OCI-LY3 (cell line): Measurements from ENCODE around the gene UBAC2.

Experiments
- H2AFZ ChIP-seq: fragments of 200-600, 300-600 bp; shearing (Covaris generic); 2 replicates; pipeline ENCODE4 v1.6.0; 2014; ENCODE audit warnings: antibody characterized with exemption, low read depth, low read length
- H3K27ac ChIP-seq: fragments of 200-600, 300-600 bp; sonication (generic); 2 replicates; pipeline ENCODE4 v1.5.1; 2014; ENCODE audit warnings: mild to moderate bottlenecking, low read length, moderate library complexity, mixed read lengths
- H3K27me3 ChIP-seq: fragments of 200-600, 300-600 bp; sonication (generic); 2 replicates; pipeline ENCODE4 v1.6.1; 2014; ENCODE audit warnings: low read depth, low read length, mixed read lengths
- H3K36me3 ChIP-seq: fragments of 200-600, 300-600 bp; sonication (generic); replicated peaks from 2 replicates; pipeline ENCODE3; 2014; ENCODE audit warnings: low read depth, low read length, mixed read lengths
- H3K4me1 ChIP-seq: fragments of 300-600, 200-600 bp; sonication (generic); 2 replicates; pipeline ENCODE4 v1.6.1; 2014; ENCODE audit warnings: low read length, mixed read lengths
- H3K4me2 ChIP-seq: fragments of 200-600, 300-600 bp; sonication (generic); 2 replicates; pipeline ENCODE4 v1.6.1; 2014; ENCODE audit warnings: low read length, mixed read lengths
- H3K4me3 ChIP-seq: fragments of 300-600, 200-600 bp; sonication (generic); 2 replicates; pipeline ENCODE4 v1.5.1; 2014; ENCODE audit warnings: antibody characterized with exemption, mild to moderate bottlenecking, low read length, moderate library complexity
- H3K79me2 ChIP-seq: fragments of 300-600, 200-600 bp; shearing (Covaris generic); 2 replicates; pipeline ENCODE4 v1.6.1; 2014; ENCODE audit warnings: mild to moderate bottlenecking, low read length, mixed read lengths
- H3K9ac ChIP-seq: fragments of 300-600, 200-600 bp; shearing (Covaris generic); 2 replicates; pipeline ENCODE4 v1.6.0; 2014; ENCODE audit warnings: mild to moderate bottlenecking, low read length, moderate library complexity
- H3K9me3 ChIP-seq: fragments of 200-600, 300-600 bp; shearing (Covaris generic); 2 replicates; pipeline ENCODE4 v1.6.1; 2014; ENCODE audit warnings: low read length, mixed read lengths; ENCODE audit not compliant: insufficient read depth
- H4K20me1 ChIP-seq: fragments of 200-600, 300-600 bp; sonication (generic); 2 replicates; pipeline ENCODE4 v1.6.1; 2016; ENCODE audit warnings: low read length, mixed read lengths; ENCODE audit not compliant: insufficient read depth
- EZH2phosphoT487 ChIP-seq: fragments of 200-600 bp; shearing (Covaris generic); IDR thresholded peaks from 2 replicates; pipeline ENCODE4 v1.6.1; 2018; ENCODE audit warnings: antibody characterized with exemption, mixed run types, low read depth
- TF ChIP-seq, protein P1 (sequence below): fragments of 200-600, 300-600 bp; sonication (generic); IDR thresholded peaks from 2 replicates; pipeline ENCODE4 v1.5.1; 2014; ENCODE audit warnings: antibody characterized with exemption, low read length, low read depth

The UBAC2 gene

DNA sequence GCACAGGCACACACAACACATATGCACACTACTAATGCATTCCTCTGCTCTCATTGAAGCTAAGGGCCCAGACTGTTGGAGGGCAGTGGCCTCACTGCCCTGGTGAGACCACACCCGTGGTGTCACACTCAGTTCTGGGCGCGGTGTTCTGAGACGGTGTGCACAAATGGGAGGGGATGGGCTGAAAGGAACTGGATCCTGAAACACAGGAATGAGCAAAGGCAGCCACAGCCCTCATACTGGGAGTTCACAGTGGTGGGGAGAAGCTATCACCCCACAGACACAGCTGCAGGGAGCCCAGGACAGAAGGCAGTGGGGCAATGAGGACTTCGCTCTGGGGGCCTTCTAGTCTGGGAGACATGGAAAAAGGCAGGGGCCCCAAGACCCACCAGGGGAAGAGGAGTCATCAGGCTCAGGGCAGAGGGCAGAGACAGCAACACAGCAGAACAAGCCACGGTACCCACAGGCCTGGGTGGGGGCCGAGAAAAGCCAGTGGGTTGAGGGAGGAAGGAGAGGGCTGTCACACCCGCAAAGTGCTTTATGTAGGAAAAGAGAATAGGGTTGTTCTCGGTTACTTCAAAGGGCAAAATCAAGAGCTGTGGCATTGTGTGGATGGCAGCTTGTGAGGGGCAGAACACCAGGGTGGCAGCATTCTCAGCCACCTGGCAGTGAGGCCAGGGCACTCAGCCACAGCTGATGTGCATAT, 181.9 kb downstream of the UBAC2 start:
- Histone ChIP-seq H3K36me3 (peaks cover 11% of the 10 kb centered on the region), H3K9ac (no peak overlapping the region), H3K4me3 (no peak overlapping the region), H4K20me1 (no peaks in the 10 kb centered on the region), H3K4me1 (peaks cover 63% of the 10 kb centered on the region), H3K9me3 (no peaks in the 10 kb centered on the region), H3K27me3 (no peaks in the 10 kb centered on the region; the same call in 1 of the 2 replicates), H3K79me2 (no peaks in the 10 kb centered on the region), H3K4me2 (no peak overlapping the region), H3K27ac (no peak overlapping the region), H2AFZ (no peak overlapping the region)
- TF ChIP-seq, protein P1, sequence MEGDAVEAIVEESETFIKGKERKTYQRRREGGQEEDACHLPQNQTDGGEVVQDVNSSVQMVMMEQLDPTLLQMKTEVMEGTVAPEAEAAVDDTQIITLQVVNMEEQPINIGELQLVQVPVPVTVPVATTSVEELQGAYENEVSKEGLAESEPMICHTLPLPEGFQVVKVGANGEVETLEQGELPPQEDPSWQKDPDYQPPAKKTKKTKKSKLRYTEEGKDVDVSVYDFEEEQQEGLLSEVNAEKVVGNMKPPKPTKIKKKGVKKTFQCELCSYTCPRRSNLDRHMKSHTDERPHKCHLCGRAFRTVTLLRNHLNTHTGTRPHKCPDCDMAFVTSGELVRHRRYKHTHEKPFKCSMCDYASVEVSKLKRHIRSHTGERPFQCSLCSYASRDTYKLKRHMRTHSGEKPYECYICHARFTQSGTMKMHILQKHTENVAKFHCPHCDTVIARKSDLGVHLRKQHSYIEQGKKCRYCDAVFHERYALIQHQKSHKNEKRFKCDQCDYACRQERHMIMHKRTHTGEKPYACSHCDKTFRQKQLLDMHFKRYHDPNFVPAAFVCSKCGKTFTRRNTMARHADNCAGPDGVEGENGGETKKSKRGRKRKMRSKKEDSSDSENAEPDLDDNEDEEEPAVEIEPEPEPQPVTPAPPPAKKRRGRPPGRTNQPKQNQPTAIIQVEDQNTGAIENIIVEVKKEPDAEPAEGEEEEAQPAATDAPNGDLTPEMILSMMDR, result no peak
- TF ChIP-seq EZH2phosphoT487, result no peak

DNA sequence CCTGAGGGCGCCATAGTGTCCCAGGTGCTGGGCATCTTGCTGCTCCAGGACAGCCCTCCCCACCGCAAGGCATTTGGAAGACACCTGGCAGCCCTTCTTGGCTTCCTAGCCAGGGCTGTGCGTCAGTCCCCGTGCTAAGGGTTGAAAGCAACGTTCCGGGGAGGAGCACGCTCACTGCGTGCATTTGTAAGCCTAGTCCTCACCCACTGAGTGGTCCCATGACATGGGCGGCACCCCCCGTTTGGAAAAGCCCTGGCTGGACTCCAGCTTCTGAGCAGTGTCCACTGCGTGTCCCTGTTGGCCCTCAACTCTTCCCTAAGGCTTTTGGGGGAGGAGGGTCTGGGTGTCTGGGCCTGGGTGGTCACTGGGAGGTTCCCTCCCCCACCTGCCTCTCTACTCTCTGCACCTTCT, 182.9 kb downstream of the UBAC2 start:
- Histone ChIP-seq H3K4me3 (no peak overlapping the region), H4K20me1 (no peaks in the 10 kb centered on the region), H3K9ac (no peak overlapping the region), H3K27me3 (no peaks in the 10 kb centered on the region; the same call in 1 of the 2 replicates), H3K9me3 (no peaks in the 10 kb centered on the region), H3K79me2 (no peaks in the 10 kb centered on the region), H2AFZ (no peak overlapping the region), H3K4me2 (no peak overlapping the region), H3K36me3 (peaks cover 10% of the 10 kb centered on the region), H3K4me1 (peaks cover 64% of the 10 kb centered on the region), H3K27ac (no peak overlapping the region)
- TF ChIP-seq, protein P1, result no peak
- no peak for TF ChIP-seq EZH2phosphoT487

DNA sequence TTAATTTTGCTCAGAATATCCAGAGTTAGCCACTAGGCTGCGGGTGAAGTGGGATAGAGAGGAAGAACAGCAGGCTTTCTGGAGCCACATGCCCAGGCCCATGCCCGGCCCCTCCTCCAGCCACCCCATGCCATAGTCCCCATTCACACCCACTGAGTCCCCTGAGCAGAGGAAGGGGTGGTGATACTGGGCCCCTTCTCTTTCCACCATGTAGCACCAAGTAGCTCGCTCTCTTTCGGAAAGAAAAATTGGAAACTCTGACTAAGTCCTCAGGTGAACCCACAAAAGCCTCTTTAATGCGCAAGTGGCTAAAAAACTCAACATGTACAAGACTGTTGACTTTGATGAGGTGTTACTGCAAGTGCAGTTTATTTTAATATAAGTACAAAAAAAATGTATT, 183.3 kb downstream of the UBAC2 start:
- H2AFZ ChIP-seq, result no peak overlapping the region
- H3K36me3 ChIP-seq, result peaks cover 6% of the 10 kb centered on the region
- TF ChIP-seq, protein P1, result no peak
- no peak for TF ChIP-seq EZH2phosphoT487
- H3K9ac ChIP-seq, result no peak overlapping the region
- H3K9me3 ChIP-seq, result no peaks in the 10 kb centered on the region
- no peak overlapping the region for H3K4me2 ChIP-seq
- H4K20me1 ChIP-seq, result no peaks in the 10 kb centered on the region
- H3K27me3 ChIP-seq, result no peaks in the 10 kb centered on the region; the same call in 1 of the 2 replicates
- no peaks in the 10 kb centered on the region for H3K79me2 ChIP-seq
- no peak overlapping the region for H3K4me3 ChIP-seq
- no peak overlapping the region for H3K27ac ChIP-seq
- peaks cover 59% of the 10 kb centered on the region for H3K4me1 ChIP-seq

DNA sequence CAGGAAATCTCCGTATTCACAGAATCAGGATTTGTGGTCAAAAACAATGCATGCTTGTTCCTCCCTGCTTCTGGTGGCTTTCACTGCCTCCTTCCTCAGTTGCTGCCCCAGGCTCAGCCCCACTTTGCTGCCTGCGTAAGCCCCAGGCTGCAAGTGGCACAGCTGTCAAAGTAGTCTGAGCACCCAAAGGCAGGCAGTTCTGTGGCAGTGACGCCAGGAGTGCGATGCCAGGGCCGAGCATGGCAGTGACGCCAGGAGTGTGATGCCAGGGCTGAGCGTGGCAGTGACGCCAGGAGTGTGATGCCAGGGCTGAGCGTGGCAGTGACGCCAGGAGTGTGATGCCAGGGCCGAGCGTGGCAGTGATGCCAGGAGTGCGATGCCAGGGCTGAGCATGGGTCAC, 183.8 kb downstream of the UBAC2 start:
- Histone ChIP-seq H3K27ac (no peak overlapping the region), H3K4me3 (no peak overlapping the region), H3K36me3 (peaks cover 4% of the 10 kb centered on the region), H3K27me3 (no peaks in the 10 kb centered on the region; the same call in 1 of the 2 replicates), H3K4me2 (no peak overlapping the region), H3K4me1 (peaks cover 54% of the 10 kb centered on the region), H3K9ac (no peak overlapping the region), H3K9me3 (no peaks in the 10 kb centered on the region), H4K20me1 (no peaks in the 10 kb centered on the region), H3K79me2 (no peaks in the 10 kb centered on the region), H2AFZ (no peak overlapping the region)
- TF ChIP-seq, protein P1, result no peak
- no peak for TF ChIP-seq EZH2phosphoT487
